K562 treated with DMSO at 1 percent for 24 hours (cell line): Measurements from ENCODE around the gene TMEM192. TPM values are rescaled to one million over a fixed set of nuclear protein-coding genes. Genes with fewer than 3 reads are reported as not detected.

Experiments used
- total RNA-seq: library from RNA; unstranded; fragments of 300-600 nt; gene quantifications from 2 replicates; pipeline ENCODE4 v1.2.3, GENCODE V29; 2022; ENCODE audit warnings: low read depth; ENCODE audit not compliant: insufficient read depth

TMEM192 gene
- total RNA-seq, result 2.2 and 7.6 TPM in 2 replicates

DNA sequence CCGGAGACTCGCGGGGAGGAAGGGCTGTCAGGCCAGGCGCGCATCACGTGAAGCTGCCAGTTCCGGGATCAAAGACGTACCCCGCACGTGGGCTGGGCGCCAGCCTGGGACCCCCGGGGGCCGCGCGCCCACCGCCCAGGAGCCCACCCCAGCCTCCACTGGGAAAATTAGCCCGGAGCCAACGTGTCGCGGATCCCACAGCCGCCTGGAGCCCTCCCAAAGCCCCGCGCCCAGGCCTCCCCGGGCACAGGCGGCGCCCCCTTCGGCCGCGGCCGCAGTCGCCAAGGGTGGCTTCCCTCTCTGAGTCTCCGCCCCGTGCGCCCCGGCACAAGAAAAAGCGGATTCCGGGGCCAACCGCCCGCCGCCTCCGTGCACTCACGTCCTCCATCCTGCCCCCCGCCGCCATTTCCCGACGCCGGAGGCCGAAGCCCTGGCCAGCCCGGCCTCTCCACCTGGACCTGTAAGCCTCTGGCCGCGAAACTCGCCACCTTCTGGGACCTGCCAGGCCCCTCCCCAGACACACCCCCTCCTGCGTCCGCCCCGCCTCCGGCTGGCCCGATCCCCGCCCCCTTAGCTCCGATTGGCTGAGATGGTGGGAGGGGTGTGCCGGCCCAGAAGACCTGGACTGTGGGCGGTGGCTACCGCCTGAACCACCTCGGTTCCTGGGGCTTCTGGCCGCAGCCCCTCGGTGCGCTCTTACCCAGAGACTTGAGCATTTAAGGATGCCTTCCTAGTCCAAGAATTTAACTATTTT is at the start of gene TMEM192:
TSS of gene TMEM192 (minus strand) at position 493 of the 754 bp plus-strand sequence. CDS start at position 406, 87 bp downstream.

DNA sequence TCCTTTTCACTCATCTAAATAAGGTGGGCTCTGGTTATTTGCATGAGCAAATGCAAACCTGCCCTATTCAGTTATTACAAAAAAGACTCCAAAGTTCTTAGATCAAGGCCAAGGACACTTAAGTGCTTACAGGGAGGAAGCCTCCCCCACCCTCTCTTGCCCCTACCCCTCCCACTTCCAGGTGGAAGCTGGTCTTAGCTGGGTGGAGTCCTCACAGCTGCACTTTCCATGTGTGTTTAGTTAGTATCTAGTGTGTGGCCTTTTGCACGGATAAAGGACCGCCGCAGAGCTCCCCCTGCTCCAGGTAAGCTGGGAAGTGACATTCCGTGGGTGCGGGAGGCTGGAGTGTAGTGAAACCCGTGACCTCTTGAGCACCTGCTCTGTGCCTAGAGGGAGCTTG is 59.0 kb downstream of the TMEM192 start, which contains the start of gene TRIM75:
TSS of gene TRIM75 (plus strand) at position 222 of the 400 bp plus-strand sequence. CDS start 5,282 bp downstream, outside the sequence.

DNA sequence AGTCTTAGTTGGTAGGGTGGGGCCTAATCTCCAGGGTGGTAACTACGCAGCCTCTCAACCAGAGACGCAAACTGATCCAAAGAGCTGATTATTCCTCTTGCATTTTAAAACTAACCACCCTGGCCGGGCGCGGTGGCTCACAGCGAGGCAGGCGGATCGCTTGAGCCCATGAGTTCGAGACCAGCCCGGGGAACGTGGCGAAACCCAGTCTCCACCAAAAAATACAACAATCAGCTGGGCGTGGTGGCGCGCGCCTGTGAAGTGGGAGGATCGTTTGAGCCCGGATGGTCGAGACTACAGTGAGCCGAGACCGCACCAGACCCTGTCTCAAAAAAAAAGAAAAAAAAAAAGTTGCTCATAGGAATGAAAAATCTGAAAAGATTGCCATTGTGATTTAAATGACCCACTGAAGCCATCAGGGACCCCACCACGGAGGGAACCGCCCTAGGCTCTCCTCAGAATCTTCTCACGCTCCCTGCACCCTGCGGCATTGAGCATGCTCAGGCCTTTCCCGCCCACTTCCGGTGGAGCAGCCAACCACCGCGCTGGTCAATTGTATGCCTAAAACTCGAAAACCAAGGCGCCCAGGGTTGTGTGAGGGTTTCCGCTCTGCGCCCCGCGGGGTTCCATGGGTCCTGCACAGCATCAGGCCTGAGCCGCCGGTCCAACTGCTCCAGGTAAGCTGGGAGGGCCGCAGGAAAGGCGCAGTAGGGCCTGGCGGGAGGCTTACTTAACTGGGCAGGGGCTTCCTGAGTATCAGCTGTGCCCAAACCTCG is 81.0 kb downstream of the TMEM192 start, which contains the start of gene TRIM60:
TSS of gene TRIM60 (plus strand) at position 564 of the 776 bp plus-strand sequence. CDS start 8,074 bp downstream, outside the sequence.

Other genes starting within 250 kb of the TMEM192 start
- gene APELA, start 235.7 kb downstream of the TMEM192 start, total RNA-seq, result not detected in 2 replicates
- 0.64 and 1.4 TPM in 2 replicates for gene TRIM61, start 135.2 kb downstream of the TMEM192 start, total RNA-seq
- gene TRIM60, start 80.9 kb downstream of the TMEM192 start, total RNA-seq, result not detected in 2 replicates
- not detected in 2 replicates for gene TRIM75, start 59.0 kb downstream of the TMEM192 start, total RNA-seq
- gene KLHL2, start 94.7 kb upstream of the TMEM192 start, total RNA-seq, result 6.2 and 7.1 TPM in 2 replicates
- gene MSMO1, start 214.8 kb upstream of the TMEM192 start, total RNA-seq, result 13.5 and 15.5 TPM in 2 replicates